Cerebellar cortex (tissue), 1 donor: ENCODE measurements around the gene LRIG1.

ENCODE experiments used
- DNase-seq: peaks from one replicate; pipeline ENCODE4 v3.0.0-alpha.2; 2015; ENCODE audit warnings: low spot score

Gene LRIG1

GRCh38 chr3:66382142-66382541, 118.7 kb downstream of the LRIG1 start:
- no peak for DNase-seq

GRCh38 chr3:66381626-66382025, 119.2 kb downstream of the LRIG1 start:
- peak; percentile 45 for DNase-seq

GRCh38 chr3:66380200-66380932, 120.5 kb downstream of the LRIG1 start:
- DNase-seq, result no peak

- DNase-seq, result no peak
These were observed 121.3 kb downstream of the LRIG1 start for GRCh38 chr3:66379565-66379964.

- no peak for DNase-seq
These were observed 122.6 kb downstream of the LRIG1 start for GRCh38 chr3:66378256-66378655.

GRCh38 chr3:66377800-66378199, 123.0 kb downstream of the LRIG1 start:
- DNase-seq, result no peak

GRCh38 chr3:66376568-66376967, 124.3 kb downstream of the LRIG1 start:
- DNase-seq, result no peak

- peak; percentile 24 for DNase-seq
These were observed 128.0 kb downstream of the LRIG1 start for GRCh38 chr3:66372681-66373350.

- DNase-seq, result no peak
These were observed 129.4 kb downstream of the LRIG1 start for GRCh38 chr3:66371432-66371831.

GRCh38 chr3:66370179-66370578, 130.6 kb downstream of the LRIG1 start:
- no peak for DNase-seq

GRCh38 chr3:66367979-66368378, 132.8 kb downstream of the LRIG1 start:
- DNase-seq, result no peak

GRCh38 chr3:66366747-66367146, 134.1 kb downstream of the LRIG1 start:
- no peak for DNase-seq

GRCh38 chr3:66365080-66365479, 135.7 kb downstream of the LRIG1 start:
- no peak for DNase-seq

- no peak for DNase-seq
These were observed 137.7 kb downstream of the LRIG1 start for GRCh38 chr3:66363148-66363547.

- DNase-seq, result no peak
These were observed 138.3 kb downstream of the LRIG1 start for GRCh38 chr3:66362541-66362941.

- no peak for DNase-seq
These were observed 139.5 kb downstream of the LRIG1 start for GRCh38 chr3:66361356-66361755.

- no peak for DNase-seq
These were observed 144.8 kb downstream of the LRIG1 start for GRCh38 chr3:66355997-66356396.

- no peak for DNase-seq
These were observed 145.4 kb downstream of the LRIG1 start for GRCh38 chr3:66355394-66355793.

- DNase-seq, result no peak
These were observed 146.8 kb downstream of the LRIG1 start for GRCh38 chr3:66354001-66354400.

GRCh38 chr3:66353530-66353929, 147.3 kb downstream of the LRIG1 start:
- DNase-seq, result no peak

- no peak for DNase-seq
These were observed 147.8 kb downstream of the LRIG1 start for GRCh38 chr3:66353039-66353438.

- no peak for DNase-seq
These were observed 150.2 kb downstream of the LRIG1 start for GRCh38 chr3:66350601-66351000.

- DNase-seq, result no peak
These were observed 152.1 kb downstream of the LRIG1 start for GRCh38 chr3:66348704-66349103.
